KOPT-K1 (cell line): ENCODE results near the gene FAT2.
"Not testable (repeated sequence)": the region's sequence is repeated elsewhere in the genome, so short reads cannot be mapped to it uniquely, and the experiment has no call there.

Experiments used
- H3K27ac ChIP-seq: fragments of 200-600 bp; sonication (generic); 2 replicates; pipeline ENCODE4 v1.5.1; 2016; ENCODE audit warnings: antibody characterized with exemption, mild to moderate bottlenecking, low read depth, low read length; ENCODE audit not compliant: poor library complexity, severe bottlenecking
- H3K36me3 ChIP-seq: fragments of 200-600 bp; sonication (generic); 2 replicates; pipeline ENCODE4 v1.5.1; 2017; ENCODE audit warnings: antibody characterized with exemption, mild to moderate bottlenecking, low read length, moderate library complexity; ENCODE audit not compliant: insufficient read depth
- H3K9me3 ChIP-seq: fragments of 200-600 bp; sonication (generic); 2 replicates; pipeline ENCODE4 v1.5.1; 2017; ENCODE audit warnings: antibody characterized with exemption, low read length, mild to moderate bottlenecking; ENCODE audit not compliant: insufficient read depth, poor library complexity, severe bottlenecking

Gene FAT2

GRCh38 chr5:151600069-151600665 is 9.0 kb upstream of the FAT2 start:
- Histone ChIP-seq H3K27ac (no peak overlapping the region), H3K36me3 (no peaks in the 10 kb centered on the region), H3K9me3 (no peaks in the 10 kb centered on the region)

GRCh38 chr5:151598984-151599383 is 7.9 kb upstream of the FAT2 start:
- no peak overlapping the region for H3K27ac ChIP-seq
- no peaks in the 10 kb centered on the region for H3K36me3 ChIP-seq
- no peaks in the 10 kb centered on the region for H3K9me3 ChIP-seq

- Histone ChIP-seq H3K27ac (no peak overlapping the region), H3K9me3 (no peaks in the 10 kb centered on the region)
Observed at GRCh38 chr5:151598549-151598948, 7.4 kb upstream of the FAT2 start.

DNA sequence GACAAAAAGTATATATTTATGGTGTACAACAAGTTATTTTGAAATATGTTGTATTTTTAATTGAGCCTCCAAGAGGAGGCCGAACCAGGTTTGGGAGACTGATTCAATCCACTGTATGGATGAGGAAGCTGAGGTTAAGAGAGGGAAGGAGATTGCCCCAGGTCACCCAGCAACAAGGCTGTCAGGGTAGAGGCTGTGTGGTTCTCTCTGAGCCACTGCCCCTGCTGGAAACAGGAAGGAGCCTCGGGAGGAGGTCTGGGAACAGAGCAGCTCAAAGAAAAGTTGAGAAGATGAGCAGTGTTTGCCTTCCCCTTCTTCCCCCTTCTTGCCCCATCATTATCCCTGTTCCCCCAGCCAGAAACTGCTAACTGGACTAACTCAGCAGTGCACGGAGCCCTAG is 6.6 kb upstream of the FAT2 start:
- H3K9me3 ChIP-seq = no peaks in the 10 kb centered on the region
- H3K27ac ChIP-seq = no peak overlapping the region
- no peaks in the 10 kb centered on the region for H3K36me3 ChIP-seq

More at GRCh38 chr5:151598549-151598948, 7.4 kb upstream of the FAT2 start:
- H3K36me3 ChIP-seq = no peaks in the 10 kb centered on the region

DNA sequence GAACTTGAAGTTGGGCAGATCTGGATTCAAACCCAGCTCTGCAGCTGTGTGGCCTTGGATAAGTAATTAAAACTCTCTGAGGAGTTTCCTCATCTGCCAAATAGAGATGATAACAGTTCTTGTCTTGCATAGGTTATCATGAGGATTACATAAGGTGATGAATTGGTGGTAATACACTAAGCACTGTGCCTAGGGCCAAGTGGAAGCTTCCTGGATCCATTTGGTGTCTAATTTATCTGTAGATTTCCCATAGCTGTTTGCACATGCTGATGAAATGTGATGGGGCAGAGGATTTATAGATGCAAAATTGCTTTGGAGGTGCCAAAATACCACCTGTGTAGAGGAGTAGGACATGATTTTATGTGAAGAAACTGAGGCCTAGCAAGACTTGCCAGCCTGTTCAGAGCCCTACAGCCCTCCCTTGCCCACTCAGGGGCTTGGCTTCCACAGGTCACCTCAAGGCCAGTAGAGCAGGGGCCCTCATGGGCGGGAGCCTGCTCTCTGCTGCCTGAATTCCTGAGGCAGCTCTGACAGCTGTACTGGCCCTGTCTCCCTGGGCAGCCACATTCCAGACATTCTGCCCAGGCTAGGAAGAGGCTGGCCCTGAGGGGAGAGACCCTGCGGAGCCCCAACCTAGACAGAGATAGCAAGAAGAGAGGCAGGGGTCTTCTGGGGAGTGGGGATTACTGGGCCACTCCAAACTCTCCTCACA is 5.9 kb upstream of the FAT2 start:
- Histone ChIP-seq H3K27ac (no peak overlapping the region), H3K9me3 (no peaks in the 10 kb centered on the region), H3K36me3 (no peaks in the 10 kb centered on the region)

GRCh38 chr5:151595411-151595826 is 4.3 kb upstream of the FAT2 start:
- Histone ChIP-seq H3K36me3 (no peaks in the 10 kb centered on the region), H3K9me3 (no peaks in the 10 kb centered on the region), H3K27ac (no peak overlapping the region)

- no peaks in the 10 kb centered on the region for H3K36me3 ChIP-seq
- H3K27ac ChIP-seq = no peak overlapping the region
- no peaks in the 10 kb centered on the region for H3K9me3 ChIP-seq
Observed at GRCh38 chr5:151592855-151593408, 1.8 kb upstream of the FAT2 start.

DNA sequence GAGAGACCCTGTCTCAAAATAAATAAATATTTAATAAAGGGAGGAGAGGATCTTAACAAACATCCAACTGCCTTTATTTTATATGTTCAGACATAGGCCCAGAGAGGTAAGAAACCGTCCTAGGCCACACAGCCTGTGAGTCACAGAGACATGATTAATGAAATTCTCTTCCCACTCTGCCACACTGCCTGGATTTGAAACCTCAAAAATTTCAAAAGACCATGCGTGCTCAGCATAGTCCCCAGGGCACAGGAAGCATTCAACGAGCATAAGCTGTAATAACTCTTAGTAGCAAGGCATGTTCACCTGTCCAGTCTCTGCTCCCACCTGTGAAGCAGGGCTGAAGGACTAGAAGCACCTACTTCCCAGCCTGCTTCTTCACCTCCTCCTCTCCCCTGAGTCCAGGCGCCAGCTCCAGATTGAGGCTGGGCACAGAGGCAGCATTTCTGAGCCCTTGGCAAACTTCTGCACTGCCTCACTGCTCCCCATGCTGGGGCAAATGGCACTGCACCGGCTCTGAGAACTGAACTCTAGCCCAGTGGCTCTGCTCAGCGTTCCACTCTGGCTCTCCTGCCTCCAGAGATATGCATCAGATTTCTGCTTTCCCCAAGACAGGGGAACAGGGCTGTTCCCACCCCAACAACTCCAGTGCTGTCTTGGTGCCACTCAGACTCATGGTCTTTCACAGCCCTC is 1.1 kb downstream of the FAT2 start:
- H3K9me3 ChIP-seq = no peaks in the 10 kb centered on the region
- no peaks in the 10 kb centered on the region for H3K36me3 ChIP-seq
- no peak overlapping the region for H3K27ac ChIP-seq

- no peak overlapping the region for H3K27ac ChIP-seq
Observed at GRCh38 chr5:151587796-151588555, 3.2 kb downstream of the FAT2 start.

DNA sequence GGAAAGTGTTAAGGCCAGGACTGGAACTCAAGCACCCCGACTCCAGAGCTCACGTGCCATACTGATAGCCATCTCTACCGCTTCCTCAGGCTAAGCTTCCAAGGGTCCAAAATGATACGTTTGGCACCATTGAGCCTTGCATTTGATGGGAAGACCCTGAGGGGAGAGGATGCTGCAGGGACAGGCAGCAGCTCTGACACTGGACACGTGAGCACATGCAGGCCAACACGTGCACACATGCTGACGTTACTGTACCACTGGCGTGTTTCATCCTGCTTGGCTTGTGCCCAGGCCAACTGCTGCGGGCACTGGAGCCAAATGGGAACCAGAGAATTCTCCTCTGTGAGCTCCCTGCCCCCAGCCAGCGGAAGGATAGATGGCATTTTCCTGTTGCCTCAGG is 5.2 kb downstream of the FAT2 start:
- Histone ChIP-seq H3K36me3 (no peaks in the 10 kb centered on the region), H3K9me3 (no peaks in the 10 kb centered on the region), H3K27ac (no peak overlapping the region)

More at GRCh38 chr5:151587796-151588555, 3.2 kb downstream of the FAT2 start:
- no peaks in the 10 kb centered on the region for H3K9me3 ChIP-seq
- no peaks in the 10 kb centered on the region for H3K36me3 ChIP-seq

- H3K9me3 ChIP-seq, H3K27ac ChIP-seq: not testable (repeated sequence)
Observed at GRCh38 chr5:151585344-151585743, 5.8 kb downstream of the FAT2 start.

GRCh38 chr5:151584057-151584937 is 6.8 kb downstream of the FAT2 start:
- H3K36me3 ChIP-seq = no peaks in the 10 kb centered on the region
- H3K27ac ChIP-seq = no peak overlapping the region
- no peaks in the 10 kb centered on the region for H3K9me3 ChIP-seq

More at GRCh38 chr5:151585344-151585743, 5.8 kb downstream of the FAT2 start:
- H3K36me3 ChIP-seq = not testable (repeated sequence)

GRCh38 chr5:151581812-151582583 is 9.1 kb downstream of the FAT2 start:
- Histone ChIP-seq H3K27ac (no peak overlapping the region), H3K36me3 (no peaks in the 10 kb centered on the region), H3K9me3 (no peaks in the 10 kb centered on the region)
